B cell (primary cell): ENCODE measurements around the gene CCDC34. TPM values are rescaled to one million over a fixed set of nuclear protein-coding genes. Genes with fewer than 3 reads are reported as not detected.
"Not testable (repeated sequence)": the region's sequence is repeated elsewhere in the genome, so short reads cannot be mapped to it uniquely, and the experiment has no call there.

Source experiments
- ATAC-seq: fragments of 200-7000 bp; cut with Tn5 transposase; one replicate; pipeline ENCODE4 v1.10.0; 2021; ENCODE audit warnings: low read depth, mild to moderate bottlenecking, moderate number of reproducible peaks, moderate library complexity
- CTCF ChIA-PET: fragments of 350-600 bp; sonication (Branson Sonifier 250); formaldehyde crosslinking; loops from one replicate; lab custom pipeline; 2021; ENCODE audit warnings: antibody characterized with exemption, inconsistent platforms; lab: Charles Lee
- POLR2A ChIA-PET: fragments of 350-600 bp; sonication (Branson Sonifier 250); formaldehyde crosslinking; loops from one replicate; lab custom pipeline; 2021; ENCODE audit warnings: antibody characterized with exemption; lab: Charles Lee
- DNase-seq: peaks from one replicate; pipeline ENCODE4 v3.0.0; 2013
- H2AFZ ChIP-seq: 2 replicates; pipeline ENCODE4 v1.6.1; 2012; ENCODE audit warnings: mild to moderate bottlenecking, low read depth, low read length; ENCODE audit not compliant: insufficient read depth, poor library complexity, severe bottlenecking
- H3K27ac ChIP-seq, 2 donors: 1 replicate in 1 of 2; 2 replicates in 1 of 2; pipeline ENCODE4 v1.5.1; 2012 to 2013; ENCODE audit warnings: low read length in 2 of 2, mild to moderate bottlenecking in 2 of 2, moderate library complexity in 1 of 2
- H3K27me3 ChIP-seq, 4 experiments: fragments of 200-600 bp in 1 of 4; sonication (generic) in 1 of 4; replicated peaks in 1 of 4; 1 replicate in 2 of 4; 2 replicates in 2 of 4; pipeline versions ENCODE4 v1.6.1 to v1.7.0; 2013 to 2016; ENCODE audit warnings: low read length in 3 of 4, mild to moderate bottlenecking in 2 of 4, mixed read lengths in 1 of 4, moderate library complexity in 1 of 4; ENCODE audit not compliant: insufficient read depth in 4 of 4, control insufficient read depth in 3 of 4; ENCODE audit errors: control extremely low read depth in 1 of 4
- H3K36me3 ChIP-seq, 2 experiments: replicated peaks in 1 of 2; 1 replicate in 1 of 2; 2 replicates in 1 of 2; pipeline versions ENCODE4 v1.6.1 to v1.7.1; 2013; ENCODE audit warnings: low read length in 1 of 2; ENCODE audit not compliant: insufficient read depth in 2 of 2, control insufficient read depth in 1 of 2; ENCODE audit errors: control extremely low read depth in 1 of 2, extremely low read depth in 1 of 2
- H3K4me1 ChIP-seq, 2 donors: fragments of 200-600 bp in 1 of 2; sonication (generic) in 1 of 2; 1 replicate in 1 of 2; 2 replicates in 1 of 2; pipeline versions ENCODE4 v1.5.1 to v1.6.1; 2013 to 2017; ENCODE audit warnings: low read length in 2 of 2; ENCODE audit not compliant: control insufficient read depth in 2 of 2, insufficient read depth in 2 of 2
- H3K4me2 ChIP-seq: replicated peaks from 2 replicates; pipeline ENCODE3; 2012; ENCODE audit warnings: mild to moderate bottlenecking, low read depth, low read length; ENCODE audit not compliant: poor library complexity, severe bottlenecking
- H3K4me3 ChIP-seq, 5 experiments: fragments of 200-600 bp in 1 of 5; sonication (generic) in 1 of 5; 1 replicate in 3 of 5; 2 replicates in 2 of 5; pipeline versions ENCODE4 v1.5.1 to v1.7.0; 2011 to 2016; ENCODE audit warnings: low read length in 4 of 5, mild to moderate bottlenecking in 4 of 5, low read depth in 2 of 5, control low read depth in 1 of 5, moderate library complexity in 1 of 5; ENCODE audit not compliant: insufficient read depth in 1 of 5; ENCODE audit errors: control extremely low read depth in 1 of 5, extremely low read depth in 1 of 5
- H3K79me2 ChIP-seq: fragments of 200-600 bp; sonication (generic); one replicate; pipeline ENCODE4 v1.6.0; 2016; ENCODE audit warnings: low read length; ENCODE audit not compliant: control insufficient read depth, insufficient read depth
- H3K9ac ChIP-seq: fragments of 200-600 bp; sonication (generic); 2 replicates; pipeline ENCODE4 v1.6.1; 2017; ENCODE audit warnings: mild to moderate bottlenecking, low read length, moderate library complexity
- H3K9me3 ChIP-seq, 3 donors: one replicate each; pipeline versions ENCODE4 v1.6.1 to v1.7.1; 2013; ENCODE audit warnings: low read length in 2 of 3; ENCODE audit not compliant: control insufficient read depth in 2 of 3, insufficient read depth in 1 of 3; ENCODE audit errors: control extremely low read depth in 1 of 3
- H4K20me1 ChIP-seq: 2 replicates; pipeline ENCODE4 v1.6.0; 2012; ENCODE audit warnings: mild to moderate bottlenecking, low read length; ENCODE audit not compliant: insufficient read depth, control insufficient read depth, poor library complexity, severe bottlenecking
- H3K27ac Mint-ChIP-seq: one replicate; pipeline ENCODE4 v1.8.0; 2021; ENCODE audit warnings: mixed read lengths
- H3K27me3 Mint-ChIP-seq: one replicate; pipeline ENCODE4 v1.8.0; 2021; ENCODE audit warnings: mixed read lengths
- H3K4me1 Mint-ChIP-seq: one replicate; pipeline ENCODE4 v1.8.0; 2021; ENCODE audit warnings: mixed read lengths
- H3K4me3 Mint-ChIP-seq: one replicate; pipeline ENCODE4 v1.8.0; 2021; ENCODE audit warnings: mixed read lengths
- H3K9me3 Mint-ChIP-seq: one replicate; pipeline ENCODE4 v1.8.0; 2022; ENCODE audit warnings: mixed read lengths; ENCODE audit not compliant: insufficient read depth
- EZH2 ChIP-seq: IDR thresholded peaks from 2 replicates; pipeline ENCODE4 v1.6.1; 2012; ENCODE audit warnings: borderline replicate concordance, low read depth, mild to moderate bottlenecking, moderate library complexity, low read length; ENCODE audit not compliant: insufficient read depth, poor library complexity, severe bottlenecking
- WGBS: methylation state at CpG from one replicate; pipeline ENCODE4 v1.1.5; 2013; ENCODE audit warnings: missing lambda C conversion rate; ENCODE audit not compliant: insufficient coverage; 5-methylcytosine and 5-hydroxymethylcytosine counted together
- intact Hi-C: fragments of 100-400 bp; cut with micrococcal nuclease; formaldehyde crosslinking; loops from one replicate; pipeline ENCODE4 v1.10.0; 2022
- polyA plus RNA-seq: library from polyadenylated mRNA; depleted of rRNA; stranded (reverse); fragments of >200 nt; gene quantifications from 2 replicates; pipeline ENCODE4 v1.2.3, GENCODE V29; 2012
- total RNA-seq, 2 donors: library from RNA; stranded (reverse); fragments of 120-200 nt in 1 of 2; gene quantifications; 1 replicate in 1 of 2; 2 replicates in 1 of 2; pipeline versions ENCODE4 v1.2.3 to v1.2.4, GENCODE V29; 2013 to 2022
- TF ChIP-seq, protein P1 (sequence below): fragments of 200-600 bp; IDR thresholded peaks from one replicate; pipeline ENCODE4 v1.8.0; 2022; ENCODE audit warnings: antibody characterized with exemption, mild to moderate bottlenecking

CCDC34 gene
- total and polyA plus RNA-seq, 2 donors (not counting 1 experiment from before 2014, with no cell fraction given) = 0.94 to 4.1 TPM

DNA sequence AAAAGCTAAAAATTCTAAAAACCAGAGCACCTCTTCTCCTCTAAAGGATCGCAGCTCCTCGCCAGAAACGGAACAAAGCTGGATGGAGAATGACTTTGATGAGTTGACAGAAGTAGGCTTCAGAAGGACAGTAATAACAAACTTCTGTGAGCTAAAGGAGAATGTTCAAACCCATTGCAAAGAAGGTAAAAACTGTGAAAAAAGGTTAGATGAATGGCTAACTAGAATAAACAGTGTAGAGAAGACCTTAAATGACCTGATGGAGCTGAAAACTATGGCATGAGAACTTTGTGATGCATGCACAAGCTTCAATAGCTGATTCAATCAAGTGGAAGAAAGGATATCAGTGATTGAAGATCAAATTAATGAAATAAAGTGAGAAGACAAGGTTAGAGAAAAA is 40.8 kb downstream of the CCDC34 start:
- not testable (repeated sequence) for H3K27ac Mint-ChIP-seq, H3K4me3 ChIP-seq

DNA sequence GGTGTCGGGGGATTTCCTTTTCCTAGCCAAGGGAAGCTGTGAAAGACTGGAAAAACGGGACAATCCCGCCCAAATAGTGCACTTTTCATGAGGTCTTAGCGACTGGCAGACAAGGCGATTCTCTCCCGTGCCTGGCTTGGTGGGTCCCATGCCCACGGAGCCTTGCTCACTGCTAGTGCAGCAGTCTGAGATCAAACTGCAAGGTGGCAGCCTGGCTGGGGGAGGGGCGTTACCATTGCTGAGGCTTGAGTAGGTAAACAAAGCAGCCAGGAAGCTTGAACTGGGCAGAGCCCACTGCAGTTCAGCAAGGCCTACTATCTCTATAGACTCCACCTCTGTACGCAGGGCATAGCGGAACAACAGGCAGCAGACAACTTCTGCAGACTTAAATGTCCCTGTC is 41.7 kb downstream of the CCDC34 start:
- CTCF ChIA-PET, H3K9me3 ChIP-seq, DNase-seq, H3K4me1 ChIP-seq, H4K20me1 ChIP-seq, H3K4me2 ChIP-seq, H3K4me3 ChIP-seq, H2AFZ ChIP-seq, H3K4me3 Mint-ChIP-seq, H3K36me3 ChIP-seq, H3K27ac ChIP-seq, H3K27me3 ChIP-seq, H3K79me2 ChIP-seq, H3K27ac Mint-ChIP-seq, intact Hi-C loops, H3K9me3 Mint-ChIP-seq, H3K27me3 Mint-ChIP-seq, H3K4me1 Mint-ChIP-seq, H3K9ac ChIP-seq, ATAC-seq, POLR2A ChIA-PET: not testable (repeated sequence)
- 94% methylated on average over 9 of the region's 10 CpGs for WGBS

More for the DNA sequence above, 40.8 kb downstream of the CCDC34 start:
- H3K9me3 Mint-ChIP-seq, H3K79me2 ChIP-seq, H3K4me1 ChIP-seq, H3K4me1 Mint-ChIP-seq, H4K20me1 ChIP-seq, intact Hi-C loops, DNase-seq, H3K9me3 ChIP-seq, H3K36me3 ChIP-seq, H3K9ac ChIP-seq, H3K27me3 Mint-ChIP-seq, H3K4me2 ChIP-seq, H3K4me3 Mint-ChIP-seq, H3K27ac ChIP-seq, ATAC-seq, H3K27me3 ChIP-seq, CTCF ChIA-PET, H2AFZ ChIP-seq, POLR2A ChIA-PET: not testable (repeated sequence)
- no CpG with 5 or more reads among the region's 3 CpGs for WGBS

DNA sequence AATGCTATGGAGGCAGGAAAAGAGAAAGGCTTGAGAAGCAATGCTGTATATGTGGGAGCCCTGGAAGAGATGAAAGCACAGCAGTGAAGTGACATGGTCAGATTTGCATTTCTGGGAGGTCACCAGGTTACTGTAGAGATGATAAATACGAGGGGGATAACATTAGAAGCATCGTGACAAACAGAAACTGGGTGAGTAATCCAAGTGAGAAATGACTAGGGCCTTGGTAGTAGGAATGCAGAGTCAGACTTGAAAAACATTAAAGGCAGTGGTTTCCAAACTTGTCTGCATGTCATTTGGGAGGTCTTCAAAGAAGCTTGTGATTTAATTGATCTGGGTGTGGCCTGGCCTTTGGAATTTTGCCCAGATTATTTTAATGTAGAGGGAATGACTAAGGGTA is 43.9 kb downstream of the CCDC34 start:
- Histone ChIP-seq H2AFZ (no peak overlapping the region), H3K36me3 (no peaks in the 10 kb centered on the region), H3K27ac (no peak overlapping the region), H3K4me3 (no peak overlapping the region), H4K20me1 (no peaks in the 10 kb centered on the region), H3K4me1 (no peaks in the 10 kb centered on the region), H3K79me2 (no peaks in the 10 kb centered on the region), H3K9ac (no peak overlapping the region), H3K27me3 (no peaks in the 10 kb centered on the region), H3K4me2 (no peak overlapping the region), H3K9me3 (no peaks in the 10 kb centered on the region)
- ChIA-PET POLR2A (no interaction called here), CTCF (no interaction called here)
- Mint-ChIP-seq H3K4me3 (no peak overlapping the region), H3K27ac (no peak overlapping the region), H3K27me3 (no peaks in the 10 kb centered on the region), H3K4me1 (no peaks in the 10 kb centered on the region), H3K9me3 (no peaks in the 10 kb centered on the region)
- DNase-seq = no peak
- no peak for ATAC-seq
- WGBS = 82% methylated on average over 2 of the region's 2 CpGs
- intact Hi-C loops = no loop called here
- TF ChIP-seq EZH2 = no peak
- TF ChIP-seq, protein P1, sequence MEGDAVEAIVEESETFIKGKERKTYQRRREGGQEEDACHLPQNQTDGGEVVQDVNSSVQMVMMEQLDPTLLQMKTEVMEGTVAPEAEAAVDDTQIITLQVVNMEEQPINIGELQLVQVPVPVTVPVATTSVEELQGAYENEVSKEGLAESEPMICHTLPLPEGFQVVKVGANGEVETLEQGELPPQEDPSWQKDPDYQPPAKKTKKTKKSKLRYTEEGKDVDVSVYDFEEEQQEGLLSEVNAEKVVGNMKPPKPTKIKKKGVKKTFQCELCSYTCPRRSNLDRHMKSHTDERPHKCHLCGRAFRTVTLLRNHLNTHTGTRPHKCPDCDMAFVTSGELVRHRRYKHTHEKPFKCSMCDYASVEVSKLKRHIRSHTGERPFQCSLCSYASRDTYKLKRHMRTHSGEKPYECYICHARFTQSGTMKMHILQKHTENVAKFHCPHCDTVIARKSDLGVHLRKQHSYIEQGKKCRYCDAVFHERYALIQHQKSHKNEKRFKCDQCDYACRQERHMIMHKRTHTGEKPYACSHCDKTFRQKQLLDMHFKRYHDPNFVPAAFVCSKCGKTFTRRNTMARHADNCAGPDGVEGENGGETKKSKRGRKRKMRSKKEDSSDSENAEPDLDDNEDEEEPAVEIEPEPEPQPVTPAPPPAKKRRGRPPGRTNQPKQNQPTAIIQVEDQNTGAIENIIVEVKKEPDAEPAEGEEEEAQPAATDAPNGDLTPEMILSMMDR = no peak
